ENCODE data around the gene ANKRD28. TPM values are rescaled to one million over a fixed set of nuclear protein-coding genes. Genes with fewer than 3 reads are reported as not detected.

The ANKRD28 gene
- total RNA-seq, 1 experiment from 2014 or later = 82.6 TPM

GRCh38 chr3:15839568-15839967 is 41.8 kb upstream of the ANKRD28 start:
- Histone ChIP-seq H3K36me3 (ENCODE audit: low read depth) (no peaks in the 10 kb centered on the region), H3K27me3 (ENCODE audit: insufficient read depth, low read depth) (no peaks in the 10 kb centered on the region), H4K20me1 (ENCODE audit: insufficient read depth) (peaks cover 43% of the 10 kb centered on the region), H3F3A (ENCODE audit: insufficient read depth, low read depth) (no peaks in the 10 kb centered on the region), H2AFZ (no peak overlapping the region), H3K27ac (no peak overlapping the region), H3K9me3 (ENCODE audit: insufficient read depth, low read depth) (peaks cover 6% of the 10 kb centered on the region; the same call in 1 of the 2 replicates), H3K79me2 (ENCODE audit: low read depth) (peaks cover 98% of the 10 kb centered on the region), H3K4me1 (replicated peaks; ENCODE audit: insufficient read depth) (no peaks in the 10 kb centered on the region), H3K4me2 (no peak overlapping the region), H3K4me3 (no peak overlapping the region), H3K9me2 (ENCODE audit: insufficient read depth) (no peaks in the 10 kb centered on the region)
- no TSS peak for BruUV-seq (replicated peaks)
- DNase-seq = no peak
- CTCF ChIA-PET = no interaction called here
- TF ChIP-seq EZH2 (IDR thresholded peaks at IDR 0.05; ENCODE audit: low read depth) = no peak
- no peak for TF ChIP-seq CTCF (conservative IDR thresholded peaks at IDR 0.05)
- intact Hi-C loops (cut with micrococcal nuclease; ENCODE audit: unreplicated experiment) = no loop called here
- POLR2A ChIA-PET (ENCODE audit: unreplicated experiment) = no interaction called here

- TF ChIP-seq CTCF (conservative IDR thresholded peaks at IDR 0.05) (no peak), EZH2 (IDR thresholded peaks at IDR 0.05; ENCODE audit: low read depth) (no peak)
- no peaks in the 10 kb centered on the region for H3K9me2 ChIP-seq (ENCODE audit: insufficient read depth)
- H4K20me1 ChIP-seq (ENCODE audit: insufficient read depth) = peaks cover 44% of the 10 kb centered on the region
- POLR2A ChIA-PET (ENCODE audit: unreplicated experiment) = no interaction called here
- H3K27me3 ChIP-seq (ENCODE audit: insufficient read depth, low read depth) = no peaks in the 10 kb centered on the region
- no TSS peak for BruUV-seq (replicated peaks)
- no peaks in the 10 kb centered on the region for H3K9me3 ChIP-seq (ENCODE audit: insufficient read depth, low read depth)
- H3K4me2 ChIP-seq = no peak overlapping the region
- H3K79me2 ChIP-seq (ENCODE audit: low read depth) = peaks cover 94% of the 10 kb centered on the region
- H3F3A ChIP-seq (ENCODE audit: insufficient read depth, low read depth) = no peaks in the 10 kb centered on the region; the same call in 1 of the 2 replicates
- H3K4me1 ChIP-seq (replicated peaks; ENCODE audit: insufficient read depth) = peaks cover 15% of the 10 kb centered on the region; the same call in 1 of the 2 replicates
- no peak overlapping the region for H3K27ac ChIP-seq
- no peak overlapping the region for H3K4me3 ChIP-seq
- intact Hi-C loops (cut with micrococcal nuclease; ENCODE audit: unreplicated experiment) = no loop called here
- H3K36me3 ChIP-seq (ENCODE audit: low read depth) = no peaks in the 10 kb centered on the region
- peak in 1 of 2 experiments; percentile 59 for DNase-seq
- H2AFZ ChIP-seq = no peak overlapping the region
- CTCF ChIA-PET = no interaction called here
Measured at GRCh38 chr3:15831927-15832326, 34.1 kb upstream of the ANKRD28 start.

GRCh38 chr3:15825016-15825415 is 27.2 kb upstream of the ANKRD28 start:
- POLR2A ChIA-PET (ENCODE audit: unreplicated experiment) = no interaction called here
- Histone ChIP-seq H3K4me3 (no peak overlapping the region), H3K27ac (no peak overlapping the region), H3K4me2 (no peak overlapping the region), H3K9me3 (ENCODE audit: insufficient read depth, low read depth) (no peaks in the 10 kb centered on the region), H3K36me3 (ENCODE audit: low read depth) (no peaks in the 10 kb centered on the region), H2AFZ (no peak overlapping the region), H3K9me2 (ENCODE audit: insufficient read depth) (no peaks in the 10 kb centered on the region), H3K4me1 (replicated peaks; ENCODE audit: insufficient read depth) (no peaks in the 10 kb centered on the region), H3K27me3 (ENCODE audit: insufficient read depth, low read depth) (no peaks in the 10 kb centered on the region), H3F3A (ENCODE audit: insufficient read depth, low read depth) (no peaks in the 10 kb centered on the region), H3K79me2 (ENCODE audit: low read depth) (peaks cover 96% of the 10 kb centered on the region), H4K20me1 (ENCODE audit: insufficient read depth) (peaks cover 22% of the 10 kb centered on the region)
- no TSS peak for BruUV-seq (replicated peaks)
- intact Hi-C loops (cut with micrococcal nuclease; ENCODE audit: unreplicated experiment) = no loop called here
- DNase-seq = no peak
- TF ChIP-seq CTCF (conservative IDR thresholded peaks at IDR 0.05) = no peak
- TF ChIP-seq EZH2 (IDR thresholded peaks at IDR 0.05; ENCODE audit: low read depth) = no peak
- CTCF ChIA-PET = no interaction called here
